ENCODE results near the gene TBC1D3C. TPM values are rescaled to one million over a fixed set of nuclear protein-coding genes. Genes with fewer than 3 reads are reported as not detected.
"Not testable (repeated sequence)": the region's sequence is repeated elsewhere in the genome, so short reads cannot be mapped to it uniquely, and the experiment has no call there.

The TBC1D3C gene
- total and polyA plus RNA-seq, 9 of the 15 experiments (the other 6 are each of a cell fraction or from before 2014, with no cell fraction given) = not detected

- H3K27ac ChIP-seq (ENCODE audit: extremely low read depth, low read depth, low read length); H3K4me1 ChIP-seq (replicated peaks in 1 of 2; ENCODE audit: control insufficient read depth in 2 of 2, insufficient read depth in 2 of 2, low read length in 2 of 2); H3K9me1 ChIP-seq (ENCODE audit: control insufficient read depth, insufficient read depth, low read length); H3K36me3 ChIP-seq (ENCODE audit: control insufficient read depth, insufficient read depth, low read length); H3K27me3 ChIP-seq (ENCODE audit: control insufficient read depth in 2 of 2, insufficient read depth in 2 of 2, low read length in 2 of 2); POLR2A ChIA-PET; ATAC-seq; DNase-seq (ENCODE audit: extremely low read depth in 1 of 4, low spot score in 3 of 4); BruUV-seq (replicated peaks); H2AFZ ChIP-seq (ENCODE audit: low read depth, low read length); H3K4me2 ChIP-seq (ENCODE audit: insufficient read depth, low read length); CTCF ChIA-PET (ENCODE audit: low intra/inter-chr PET ratio); H3K4me3 ChIP-seq; in situ Hi-C loops (cut with MboI); H3K9me3 ChIP-seq (replicated peaks; ENCODE audit: control insufficient read depth, insufficient read depth, low read depth, low read length); FAIRE-seq; intact Hi-C loops (cut with micrococcal nuclease); H4K20me1 ChIP-seq (replicated peaks; ENCODE audit: control insufficient read depth, insufficient read depth, low read length); H3K79me2 ChIP-seq (ENCODE audit: control insufficient read depth, insufficient read depth, low read length); H3K9ac ChIP-seq (ENCODE audit: insufficient read depth in 1 of 2, low read depth in 2 of 2, low read length in 2 of 2): not testable (repeated sequence)
- no CpG with 5 or more reads among the region's 10 CpGs for WGBS (ENCODE audit: insufficient coverage, low coverage, missing lambda C conversion rate)
Observed at GRCh38 chr17:38088120-38088519, 19.7 kb upstream of the TBC1D3C start.

GRCh38 chr17:38087344-38087743, 18.9 kb upstream of the TBC1D3C start:
- H3K4me3 ChIP-seq; DNase-seq (ENCODE audit: extremely low read depth in 1 of 4, low spot score in 3 of 4); intact Hi-C loops (cut with micrococcal nuclease); H3K79me2 ChIP-seq (ENCODE audit: control insufficient read depth, insufficient read depth, low read length); BruUV-seq (replicated peaks); H3K9me3 ChIP-seq (replicated peaks; ENCODE audit: control insufficient read depth, insufficient read depth, low read depth, low read length); H4K20me1 ChIP-seq (replicated peaks; ENCODE audit: control insufficient read depth, insufficient read depth, low read length); H3K27me3 ChIP-seq (ENCODE audit: control insufficient read depth in 2 of 2, insufficient read depth in 2 of 2, low read length in 2 of 2); H3K9ac ChIP-seq (ENCODE audit: insufficient read depth in 1 of 2, low read depth in 2 of 2, low read length in 2 of 2); H3K4me2 ChIP-seq (ENCODE audit: insufficient read depth, low read length); H3K9me1 ChIP-seq (ENCODE audit: control insufficient read depth, insufficient read depth, low read length); ATAC-seq; in situ Hi-C loops (cut with MboI); H3K36me3 ChIP-seq (ENCODE audit: control insufficient read depth, insufficient read depth, low read length); H3K27ac ChIP-seq (ENCODE audit: extremely low read depth, low read depth, low read length); H2AFZ ChIP-seq (ENCODE audit: low read depth, low read length); FAIRE-seq; H3K4me1 ChIP-seq (replicated peaks in 1 of 2; ENCODE audit: control insufficient read depth in 2 of 2, insufficient read depth in 2 of 2, low read length in 2 of 2); POLR2A ChIA-PET; CTCF ChIA-PET (ENCODE audit: low intra/inter-chr PET ratio): not testable (repeated sequence)
- no CpG with 5 or more reads among the region's 1 CpG for WGBS (ENCODE audit: insufficient coverage, low coverage, missing lambda C conversion rate)

Small RNAs within 50 kb of the gene (small RNA-seq; reads per million reads assigned to genes)
- gene RF00019 = not detected

Other genes with a start within 250 kb of the TBC1D3C start
- gene TBC1D3K, start 144.2 kb downstream of the TBC1D3C start, total RNA-seq (2014; rRNA removed) = not detected in 2 replicates
- not detected in 2 replicates for gene TBC1D3K, start 144.2 kb downstream of the TBC1D3C start, total RNA-seq (2014; rRNA removed; fragmentation: Illumina TruSeq; extraction: Trizol)
- not detected in 2 replicates for gene TBC1D3K, start 144.2 kb downstream of the TBC1D3C start, total RNA-seq (2015; rRNA removed; fragmentation: Illumina TruSeq; extraction: Trizol)
- gene TBC1D3K, start 144.2 kb downstream of the TBC1D3C start, total RNA-seq (2021) = not detected in 2 replicates
- gene TBC1D3K, start 144.2 kb downstream of the TBC1D3C start, polyA plus RNA-seq (2011; rRNA removed) = 0.07 TPM in 1 of 2 replicates, not detected in the other
- gene TBC1D3K, start 144.2 kb downstream of the TBC1D3C start, polyA plus RNA-seq (2014; fragmentation: Illumina TruSeq; extraction: Trizol) = not detected in 2 replicates
- gene TBC1D3K, start 144.2 kb downstream of the TBC1D3C start, polyA plus RNA-seq (2014; fragmentation: Nextera tagmentation; extraction: Ambion mirVana) = not detected
- gene TBC1D3K, start 144.2 kb downstream of the TBC1D3C start, polyA plus RNA-seq (2014; rRNA removed) = 0.09 TPM in 1 of 2 replicates, not detected in the other
- 0.33 and 0.36 TPM in 2 replicates for gene TBC1D3L, start 79.6 kb downstream of the TBC1D3C start, total RNA-seq (2014; rRNA removed)
- gene TBC1D3L, start 79.6 kb downstream of the TBC1D3C start, total RNA-seq (2014; rRNA removed; fragmentation: Illumina TruSeq; extraction: Trizol) = 0.15 and 0.35 TPM in 2 replicates
- 0.40 and 0.45 TPM in 2 replicates for gene TBC1D3L, start 79.6 kb downstream of the TBC1D3C start, total RNA-seq (2015; rRNA removed; fragmentation: Illumina TruSeq; extraction: Trizol)
- gene TBC1D3L, start 79.6 kb downstream of the TBC1D3C start, total RNA-seq (2021) = 0.40 TPM in 1 of 2 replicates, not detected in the other
- 0.04 and 0.33 TPM in 2 replicates for gene TBC1D3L, start 79.6 kb downstream of the TBC1D3C start, polyA plus RNA-seq (2011; rRNA removed)
- 0.15 and 0.24 TPM in 2 replicates for gene TBC1D3L, start 79.6 kb downstream of the TBC1D3C start, polyA plus RNA-seq (2014; fragmentation: Illumina TruSeq; extraction: Trizol)
- gene TBC1D3L, start 79.6 kb downstream of the TBC1D3C start, polyA plus RNA-seq (2014; fragmentation: Nextera tagmentation; extraction: Ambion mirVana) = under 1 TPM in 1 of 2 experiments, not detected in 1; 0.03 TPM
- 0.68 and 1.3 TPM in 2 replicates for gene TBC1D3L, start 79.6 kb downstream of the TBC1D3C start, polyA plus RNA-seq (2014; rRNA removed)
- 0.20 and 0.23 TPM in 2 replicates for gene TBC1D3D, start 64.7 kb downstream of the TBC1D3C start, total RNA-seq (2014; rRNA removed)
- gene TBC1D3D, start 64.7 kb downstream of the TBC1D3C start, total RNA-seq (2014; rRNA removed; fragmentation: Illumina TruSeq; extraction: Trizol) = 0.10 and 0.29 TPM in 2 replicates
- 0.49 and 0.54 TPM in 2 replicates for gene TBC1D3D, start 64.7 kb downstream of the TBC1D3C start, total RNA-seq (2015; rRNA removed; fragmentation: Illumina TruSeq; extraction: Trizol)
- 0.24 and 0.67 TPM in 2 replicates for gene TBC1D3D, start 64.7 kb downstream of the TBC1D3C start, total RNA-seq (2021)
- 0.39 and 0.46 TPM in 2 replicates for gene TBC1D3D, start 64.7 kb downstream of the TBC1D3C start, polyA plus RNA-seq (2011; rRNA removed)
- 0.40 and 0.56 TPM in 2 replicates for gene TBC1D3D, start 64.7 kb downstream of the TBC1D3C start, polyA plus RNA-seq (2014; fragmentation: Illumina TruSeq; extraction: Trizol)
- under 1 TPM; 0.06 to 0.07 TPM for gene TBC1D3D, start 64.7 kb downstream of the TBC1D3C start, polyA plus RNA-seq (2014; fragmentation: Nextera tagmentation; extraction: Ambion mirVana)
- 0.73 and 0.80 TPM in 2 replicates for gene TBC1D3D, start 64.7 kb downstream of the TBC1D3C start, polyA plus RNA-seq (2014; rRNA removed)
- gene TBC1D3E, start 59.3 kb upstream of the TBC1D3C start, total RNA-seq (2014; rRNA removed) = not detected in 2 replicates
- gene TBC1D3E, start 59.3 kb upstream of the TBC1D3C start, total RNA-seq (2014; rRNA removed; fragmentation: Illumina TruSeq; extraction: Trizol) = not detected in 2 replicates
- gene TBC1D3E, start 59.3 kb upstream of the TBC1D3C start, total RNA-seq (2015; rRNA removed; fragmentation: Illumina TruSeq; extraction: Trizol) = not detected in 2 replicates
- gene TBC1D3E, start 59.3 kb upstream of the TBC1D3C start, total RNA-seq (2021) = not detected in 2 replicates
- gene TBC1D3E, start 59.3 kb upstream of the TBC1D3C start, polyA plus RNA-seq (2011; rRNA removed) = not detected in 2 replicates
- not detected in 2 replicates for gene TBC1D3E, start 59.3 kb upstream of the TBC1D3C start, polyA plus RNA-seq (2014; fragmentation: Illumina TruSeq; extraction: Trizol)
- gene TBC1D3E, start 59.3 kb upstream of the TBC1D3C start, polyA plus RNA-seq (2014; fragmentation: Nextera tagmentation; extraction: Ambion mirVana) = not detected
- 0.20 TPM in 1 of 2 replicates, not detected in the other for gene TBC1D3E, start 59.3 kb upstream of the TBC1D3C start, polyA plus RNA-seq (2014; rRNA removed)
- 0.57 and 1.1 TPM in 2 replicates for gene TBC1D3, start 123.9 kb upstream of the TBC1D3C start, total RNA-seq (2014; rRNA removed)
- 0.15 and 0.22 TPM in 2 replicates for gene TBC1D3, start 123.9 kb upstream of the TBC1D3C start, total RNA-seq (2014; rRNA removed; fragmentation: Illumina TruSeq; extraction: Trizol)
- gene TBC1D3, start 123.9 kb upstream of the TBC1D3C start, total RNA-seq (2015; rRNA removed; fragmentation: Illumina TruSeq; extraction: Trizol) = 0.45 and 0.65 TPM in 2 replicates
- 1.9 and 2.3 TPM in 2 replicates for gene TBC1D3, start 123.9 kb upstream of the TBC1D3C start, total RNA-seq (2021)
- 1.6 and 1.9 TPM in 2 replicates for gene TBC1D3, start 123.9 kb upstream of the TBC1D3C start, polyA plus RNA-seq (2011; rRNA removed)
- 0.73 and 0.77 TPM in 2 replicates for gene TBC1D3, start 123.9 kb upstream of the TBC1D3C start, polyA plus RNA-seq (2014; fragmentation: Illumina TruSeq; extraction: Trizol)
- under 1 TPM; 0.08 TPM for gene TBC1D3, start 123.9 kb upstream of the TBC1D3C start, polyA plus RNA-seq (2014; fragmentation: Nextera tagmentation; extraction: Ambion mirVana)
- 1.2 and 1.5 TPM in 2 replicates for gene TBC1D3, start 123.9 kb upstream of the TBC1D3C start, polyA plus RNA-seq (2014; rRNA removed)
- gene MRPL45, start 228.5 kb upstream of the TBC1D3C start, total RNA-seq (2014; rRNA removed) = 64.5 and 66.1 TPM in 2 replicates
- gene MRPL45, start 228.5 kb upstream of the TBC1D3C start, total RNA-seq (2014; rRNA removed; fragmentation: Illumina TruSeq; extraction: Trizol) = 55.2 and 61.1 TPM in 2 replicates
- gene MRPL45, start 228.5 kb upstream of the TBC1D3C start, total RNA-seq (2015; rRNA removed; fragmentation: Illumina TruSeq; extraction: Trizol) = 45.5 and 48.4 TPM in 2 replicates
- 62.8 and 64.4 TPM in 2 replicates for gene MRPL45, start 228.5 kb upstream of the TBC1D3C start, total RNA-seq (2021)
- gene MRPL45, start 228.5 kb upstream of the TBC1D3C start, polyA plus RNA-seq (2011; rRNA removed) = 83.6 and 120 TPM in 2 replicates
- gene MRPL45, start 228.5 kb upstream of the TBC1D3C start, polyA plus RNA-seq (2014; fragmentation: Illumina TruSeq; extraction: Trizol) = 99.3 and 107 TPM in 2 replicates
- gene MRPL45, start 228.5 kb upstream of the TBC1D3C start, polyA plus RNA-seq (2014; fragmentation: Nextera tagmentation; extraction: Ambion mirVana) = 100 to 1,000 TPM; 209 to 228 TPM
- gene MRPL45, start 228.5 kb upstream of the TBC1D3C start, polyA plus RNA-seq (2014; rRNA removed) = 76.8 and 78.1 TPM in 2 replicates

Measured in K562 (cell line).